ENCODE measurements around the gene TTC3.

GRCh38 chr21:37196847-37197246, 123.8 kb downstream of the TTC3 start:
- TF ChIP-seq SP1 (IDR thresholded peaks at IDR 0.05): no peak
- no peak for TF ChIP-seq L3MBTL2 (conservative IDR thresholded peaks at IDR 0.05)
- no peak for TF ChIP-seq BHLHE40 (IDR thresholded peaks at IDR 0.05; ENCODE audit: borderline replicate concordance)
- no peak for TF ChIP-seq ELF4 (IDR thresholded peaks at IDR 0.05)
- no peak for TF ChIP-seq SUZ12 (IDR thresholded peaks at IDR 0.05)
